GM12892 (cell line): ENCODE data around the gene ZNRF3.

Source experiments
- POLR2A ChIP-seq: IDR thresholded peaks from 2 replicates; pipeline ENCODE4 v1.6.1; 2011; ENCODE audit warnings: low read depth, low read length, control low read depth
- TAF1 ChIP-seq: IDR thresholded peaks from 2 replicates; pipeline ENCODE4 v1.6.1; 2011; ENCODE audit warnings: low read depth, mild to moderate bottlenecking, control low read depth, low read length, borderline replicate concordance

DNA sequence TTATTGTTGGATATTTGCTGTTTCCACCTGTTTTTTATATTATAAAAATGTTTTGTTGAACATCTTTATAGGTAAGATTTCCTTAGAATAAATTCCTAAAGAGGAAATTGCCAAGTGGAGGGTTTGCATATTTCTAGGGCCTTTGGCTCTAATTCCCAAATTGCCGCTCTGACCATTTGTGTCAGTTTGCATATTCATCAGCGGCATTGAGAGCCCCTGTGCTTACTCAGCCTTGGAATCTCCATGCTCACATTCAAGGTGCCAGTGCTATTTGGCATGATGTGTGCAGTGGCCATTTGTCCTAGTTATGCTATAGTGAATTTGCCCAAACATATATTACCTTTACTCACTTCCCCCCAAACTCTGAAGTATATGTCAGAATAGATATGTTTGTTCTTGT, 214.9 kb downstream of the ZNRF3 start:
- TF ChIP-seq POLR2A (no peak), TAF1 (no peak)
